Middle frontal gyrus (tissue), 1 donor: ENCODE measurements around the gene HIVEP3.

Experiments used
- DNase-seq: peaks from one replicate; pipeline ENCODE4 v3.0.0-alpha.2; 2015; ENCODE audit warnings: low spot score; ENCODE audit errors: extremely low spot score

Gene HIVEP3

GRCh38 chr1:41848216-41848952, 70.3 kb downstream of the HIVEP3 start:
- DNase-seq, result no peak

- no peak for DNase-seq
These were observed 71.0 kb downstream of the HIVEP3 start for GRCh38 chr1:41847733-41848132.

GRCh38 chr1:41846625-41847405, 71.9 kb downstream of the HIVEP3 start:
- no peak for DNase-seq

- no peak for DNase-seq
These were observed 73.9 kb downstream of the HIVEP3 start for GRCh38 chr1:41844781-41845272.

GRCh38 chr1:41844255-41844654, 74.5 kb downstream of the HIVEP3 start:
- DNase-seq, result no peak

- DNase-seq, result no peak
These were observed 75.5 kb downstream of the HIVEP3 start for GRCh38 chr1:41842993-41843755.

GRCh38 chr1:41842326-41842725, 76.4 kb downstream of the HIVEP3 start:
- no peak for DNase-seq

GRCh38 chr1:41840592-41841246, 78.0 kb downstream of the HIVEP3 start:
- no peak for DNase-seq

- no peak for DNase-seq
These were observed 80.5 kb downstream of the HIVEP3 start for GRCh38 chr1:41838266-41838665.

GRCh38 chr1:41837691-41838090, 81.0 kb downstream of the HIVEP3 start:
- no peak for DNase-seq

GRCh38 chr1:41835485-41835884, 83.2 kb downstream of the HIVEP3 start:
- no peak for DNase-seq

GRCh38 chr1:41833519-41834000, 85.2 kb downstream of the HIVEP3 start:
- DNase-seq, result no peak

GRCh38 chr1:41830726-41831125, 88.0 kb downstream of the HIVEP3 start:
- peak; percentile 12 for DNase-seq

GRCh38 chr1:41827991-41828570, 90.6 kb downstream of the HIVEP3 start:
- DNase-seq, result no peak

GRCh38 chr1:41823471-41823870, 95.3 kb downstream of the HIVEP3 start:
- no peak for DNase-seq

- no peak for DNase-seq
These were observed 95.9 kb downstream of the HIVEP3 start for GRCh38 chr1:41822866-41823265.

- DNase-seq, result no peak
These were observed 98.9 kb downstream of the HIVEP3 start for GRCh38 chr1:41819843-41820242.

GRCh38 chr1:41819069-41819468, 99.7 kb downstream of the HIVEP3 start:
- no peak for DNase-seq

- no peak for DNase-seq
These were observed 102.7 kb downstream of the HIVEP3 start for GRCh38 chr1:41816061-41816460.
